IPS DF 4.7 (cell line): ENCODE results near the gene HPS3.

Experiments used
- DNase-seq: peaks from one replicate; pipeline ENCODE4 v3.0.0-alpha.2; 2013; ENCODE audit warnings: low spot score; ENCODE audit errors: extremely low read depth

Gene HPS3

DNA sequence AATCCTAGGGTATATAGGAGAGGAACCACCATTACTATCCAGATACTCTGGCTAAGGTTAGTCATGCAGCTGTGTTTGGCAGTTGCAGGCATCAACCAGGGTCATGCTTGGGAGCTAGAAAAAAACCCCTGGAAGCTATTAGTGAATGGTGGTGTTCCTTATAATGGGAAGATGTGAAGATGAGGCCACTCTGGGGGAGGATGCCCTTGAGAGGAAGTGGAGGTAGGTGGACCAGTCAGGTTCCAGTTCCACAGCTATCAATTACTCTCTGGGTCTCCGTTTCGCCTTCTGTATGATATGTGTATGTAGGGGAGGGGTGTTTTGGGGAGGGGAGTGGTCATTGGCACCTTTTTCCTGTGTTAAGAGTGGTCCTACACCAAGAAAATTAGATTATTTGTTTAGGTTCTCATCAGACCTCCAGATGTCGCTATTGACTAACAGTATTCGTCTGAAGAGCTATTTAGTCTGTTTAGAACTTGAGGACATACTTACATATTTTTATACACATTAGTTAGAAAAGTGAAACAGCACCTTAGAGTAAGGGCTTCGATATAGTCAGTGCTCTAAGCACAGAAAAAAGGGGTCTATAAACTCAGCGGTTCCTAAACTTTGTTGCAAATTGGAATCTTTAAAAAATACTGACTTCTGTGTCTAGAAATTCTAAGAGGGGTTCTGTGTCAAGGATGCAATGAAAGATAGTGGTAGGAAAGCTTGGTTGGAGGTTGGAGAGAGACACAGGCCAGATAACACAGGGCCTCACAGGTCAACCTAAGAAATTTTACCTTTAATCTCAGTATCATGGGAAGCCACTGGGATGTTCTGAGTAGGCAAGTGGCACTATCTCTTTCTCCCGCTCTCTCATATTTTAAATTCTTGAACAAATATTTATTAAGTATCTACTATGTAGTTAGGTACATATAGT lies 9.1 kb upstream of the HPS3 start:
- no peak for DNase-seq

DNA sequence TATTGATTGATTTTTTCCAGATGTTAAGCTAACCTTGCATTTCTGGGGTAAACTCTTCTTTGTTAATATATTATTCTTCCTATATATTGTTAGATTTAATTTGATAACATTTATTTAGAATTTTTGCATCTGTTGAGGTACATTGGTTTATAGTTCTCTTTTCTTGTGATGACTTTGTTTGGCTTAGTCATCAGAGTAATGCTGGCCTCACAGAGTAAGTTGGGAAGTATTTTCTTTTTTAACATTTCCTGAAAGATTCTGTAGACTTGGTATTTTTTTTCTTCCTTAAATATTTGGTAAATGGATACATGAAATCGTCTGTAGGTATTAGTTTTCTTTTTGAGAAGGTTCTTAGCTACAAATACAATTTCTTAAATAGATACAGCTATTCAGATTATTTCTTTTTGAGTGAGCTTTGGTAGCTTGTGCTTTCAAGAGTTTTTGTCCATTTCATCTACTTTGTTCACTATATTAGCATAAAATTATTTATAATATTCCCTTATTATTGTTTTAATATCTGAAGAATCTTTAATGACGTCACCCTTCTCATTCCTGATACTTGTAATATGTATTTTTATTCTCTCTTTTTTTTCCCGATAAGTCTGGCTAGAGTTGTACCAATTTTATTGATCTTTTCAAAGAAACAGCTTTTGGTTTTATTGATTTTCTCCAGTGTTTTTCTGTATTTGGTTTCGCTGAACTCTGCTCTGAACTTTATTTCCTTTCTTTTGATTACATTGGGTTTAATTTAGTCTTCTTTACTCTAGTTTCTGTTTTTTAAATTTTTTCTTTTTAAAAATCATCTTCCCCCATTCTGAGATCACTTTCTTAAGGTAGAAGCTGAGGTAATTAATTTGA lies 6.5 kb upstream of the HPS3 start:
- no peak for DNase-seq

DNA sequence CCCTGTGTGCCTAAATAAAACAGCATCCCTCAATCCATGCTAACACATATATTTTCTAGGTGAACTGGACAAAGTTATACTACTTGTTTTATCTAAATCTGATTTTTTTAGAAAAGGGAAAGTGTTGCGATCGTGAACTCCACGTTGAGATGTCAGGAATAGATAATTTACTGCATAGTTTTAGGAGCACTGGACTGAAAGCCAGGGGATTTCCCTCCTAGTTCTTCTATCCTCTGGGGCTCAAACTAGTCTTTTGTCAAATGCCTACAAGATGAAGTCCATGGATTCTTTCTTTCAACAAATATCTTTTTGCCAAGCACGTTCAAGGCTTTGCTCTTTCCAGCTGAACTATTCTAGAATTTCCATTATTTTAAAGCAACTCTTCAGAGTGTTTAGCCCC lies 617 bp upstream of the HPS3 start:
- DNase-seq: no peak

DNA sequence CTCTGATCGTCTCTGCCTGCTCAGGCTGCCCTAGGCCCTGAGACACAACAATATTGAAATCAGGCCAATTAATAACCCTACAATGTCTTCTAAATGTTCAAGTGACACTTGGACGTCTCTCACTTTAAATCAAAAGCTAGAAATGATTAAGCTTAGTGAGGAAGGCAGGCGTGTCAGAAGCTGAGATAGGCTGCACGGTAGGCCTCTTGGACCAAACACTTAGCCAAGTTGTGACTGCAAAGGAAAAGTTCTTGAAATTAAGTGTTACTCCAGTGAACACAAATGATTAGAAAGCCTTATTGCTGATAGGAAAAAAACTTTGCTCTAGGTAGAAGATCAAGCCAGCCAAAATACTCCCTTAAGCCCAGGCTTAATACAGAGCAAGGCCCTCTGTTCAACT lies 2.2 kb downstream of the HPS3 start:
- DNase-seq: no peak

DNA sequence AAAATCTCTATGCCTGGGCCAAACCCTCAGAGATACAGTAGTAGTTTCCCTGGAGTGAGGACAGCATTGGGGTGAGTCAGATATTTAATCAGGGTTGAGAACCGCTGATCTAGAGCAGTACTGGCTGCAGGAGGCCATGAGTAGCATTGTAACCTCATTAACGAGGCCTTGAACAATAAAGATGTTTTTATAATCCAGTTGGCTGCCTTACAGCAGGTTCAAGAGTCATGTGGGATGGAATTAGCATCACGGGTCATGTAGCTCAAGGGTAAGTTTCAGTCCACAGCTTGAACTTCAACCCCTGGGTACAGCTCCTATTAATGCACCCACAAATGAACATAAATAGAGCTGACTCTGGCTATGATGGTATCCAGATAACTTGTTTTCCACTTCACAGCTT lies 5.1 kb downstream of the HPS3 start:
- no peak for DNase-seq

DNA sequence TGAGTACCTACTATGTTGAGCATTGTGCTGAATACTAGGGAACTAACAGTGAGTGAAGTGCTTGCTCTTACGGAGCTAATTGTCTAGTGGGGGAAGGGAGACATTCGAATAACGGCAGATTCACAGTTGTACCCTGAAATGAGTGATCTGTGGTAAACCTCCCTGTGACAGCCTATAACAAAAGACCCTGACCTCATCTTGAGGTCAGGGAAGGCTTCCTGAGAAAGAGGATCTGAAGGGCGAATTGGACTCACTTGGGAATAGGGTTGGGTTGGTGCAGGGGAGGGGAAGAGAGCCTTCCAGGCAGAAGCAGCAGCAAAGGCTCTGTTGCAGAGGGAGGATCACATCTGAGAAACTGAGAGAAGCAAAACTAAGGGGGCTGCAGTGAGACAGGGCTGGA lies 13.2 kb downstream of the HPS3 start:
- no peak for DNase-seq

DNA sequence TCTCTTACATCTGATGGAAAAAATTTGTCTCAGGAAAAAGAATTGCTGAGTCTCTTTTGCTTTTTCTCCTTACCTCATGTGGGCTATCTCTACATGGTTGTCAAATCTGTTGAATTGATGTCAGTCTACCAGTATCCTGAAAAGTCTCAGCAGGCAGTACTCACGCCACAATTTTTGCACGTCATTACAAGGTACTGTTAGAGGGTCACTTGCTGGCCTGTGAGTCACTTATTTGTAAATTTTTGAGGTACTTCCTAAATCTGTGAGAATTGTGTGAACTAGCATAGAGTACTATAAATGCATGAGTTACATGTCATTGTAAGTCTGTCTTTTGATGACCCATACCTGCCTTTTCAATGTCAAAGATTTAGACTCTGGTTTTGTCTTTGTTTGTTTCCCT lies 15.9 kb downstream of the HPS3 start:
- no peak for DNase-seq

DNA sequence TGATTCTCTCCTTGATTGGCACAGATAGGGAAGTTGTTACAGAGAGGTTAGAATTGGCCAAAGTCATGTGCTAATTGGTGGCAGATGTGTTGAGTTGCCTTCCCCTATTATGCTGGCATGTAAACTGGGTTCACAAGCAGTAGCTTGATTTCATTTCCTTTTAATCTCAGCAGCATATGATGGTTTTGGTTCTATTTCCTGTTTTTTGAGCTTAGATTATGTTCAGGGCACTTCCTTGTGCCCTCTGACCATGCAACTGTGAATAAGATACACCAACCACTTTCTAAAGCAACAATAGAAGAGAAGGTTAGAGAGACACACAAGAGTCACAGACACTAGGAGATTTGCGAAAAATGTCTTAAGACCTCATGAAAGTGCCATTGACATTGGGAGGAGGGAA lies 16.5 kb downstream of the HPS3 start:
- DNase-seq: no peak

DNA sequence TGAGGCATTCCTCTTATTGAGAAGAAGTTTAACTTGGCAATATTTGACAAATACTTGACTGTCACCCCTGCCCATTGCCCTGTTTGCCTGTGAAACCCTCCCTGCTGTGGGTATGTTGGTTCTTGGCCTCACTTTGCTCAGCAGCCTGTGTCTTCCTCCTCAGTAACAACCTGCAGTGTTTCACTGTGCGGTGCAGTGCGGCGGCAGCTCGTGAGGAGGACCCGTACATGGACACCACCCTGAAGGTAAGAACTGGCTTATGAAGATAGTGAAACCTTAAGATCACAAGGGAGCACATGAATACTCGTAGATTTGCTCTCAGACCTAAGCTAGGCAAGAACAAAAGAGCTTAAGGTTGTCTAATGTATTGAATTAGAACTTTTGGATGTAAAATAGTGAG lies 21.0 kb downstream of the HPS3 start:
- DNase-seq: no peak

DNA sequence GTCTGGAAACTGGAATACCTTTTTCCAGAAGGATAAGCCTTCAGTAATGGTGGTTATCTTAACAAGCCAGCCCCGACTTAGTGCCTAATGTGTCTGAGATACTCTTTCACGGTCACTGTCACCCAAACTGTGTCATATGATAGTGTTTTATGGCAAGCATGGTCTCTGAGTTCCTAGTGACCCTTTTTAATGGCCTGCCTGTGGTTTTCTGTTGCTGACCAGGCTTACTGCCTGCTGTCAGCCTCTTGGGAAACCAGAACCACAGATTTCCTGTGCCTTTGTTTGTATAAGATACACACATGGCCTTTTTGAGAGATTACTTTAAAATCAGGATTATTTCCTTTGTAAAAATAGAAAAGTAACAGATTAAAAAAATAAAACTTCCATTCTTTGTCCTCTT lies 22.4 kb downstream of the HPS3 start:
- no peak for DNase-seq

DNA sequence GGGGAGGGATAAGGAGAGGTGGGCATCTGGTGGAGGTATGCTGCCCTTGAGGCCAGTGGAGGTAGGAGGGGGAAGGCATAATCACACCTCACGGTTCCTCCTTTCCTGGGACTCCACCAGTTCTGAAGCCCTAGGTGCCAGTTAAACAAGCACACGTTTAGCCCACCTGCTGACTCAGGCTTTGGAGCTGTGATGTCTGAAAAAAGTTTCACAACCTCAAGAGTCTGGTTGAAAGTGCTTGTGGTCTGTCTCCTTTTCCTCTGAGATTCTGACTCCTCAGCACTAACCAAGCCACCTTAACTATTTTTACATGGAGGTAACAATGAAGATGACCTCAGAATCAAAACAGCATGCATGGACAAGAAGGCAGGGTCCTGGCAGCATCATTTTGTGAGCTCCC lies 23.0 kb downstream of the HPS3 start:
- no peak for DNase-seq

DNA sequence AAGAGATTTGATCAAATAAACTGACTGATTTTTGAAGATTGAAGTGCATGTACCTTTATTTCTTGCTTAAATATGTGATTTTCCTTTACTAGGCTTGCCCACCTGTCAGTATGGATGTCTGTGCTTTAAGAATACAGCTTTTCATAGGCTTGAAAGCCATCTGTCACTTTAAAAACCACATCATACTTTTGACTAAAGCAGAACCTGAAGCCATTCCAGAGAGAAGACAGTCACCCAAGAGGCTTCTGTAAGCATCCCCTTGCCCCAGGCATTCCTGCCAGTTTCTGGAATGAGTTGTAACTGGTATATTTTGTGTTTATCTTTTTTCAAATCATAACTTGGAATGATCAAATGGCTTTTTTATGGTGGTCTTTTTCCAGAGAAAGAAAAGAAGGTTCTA lies 24.0 kb downstream of the HPS3 start:
- DNase-seq: no peak

DNA sequence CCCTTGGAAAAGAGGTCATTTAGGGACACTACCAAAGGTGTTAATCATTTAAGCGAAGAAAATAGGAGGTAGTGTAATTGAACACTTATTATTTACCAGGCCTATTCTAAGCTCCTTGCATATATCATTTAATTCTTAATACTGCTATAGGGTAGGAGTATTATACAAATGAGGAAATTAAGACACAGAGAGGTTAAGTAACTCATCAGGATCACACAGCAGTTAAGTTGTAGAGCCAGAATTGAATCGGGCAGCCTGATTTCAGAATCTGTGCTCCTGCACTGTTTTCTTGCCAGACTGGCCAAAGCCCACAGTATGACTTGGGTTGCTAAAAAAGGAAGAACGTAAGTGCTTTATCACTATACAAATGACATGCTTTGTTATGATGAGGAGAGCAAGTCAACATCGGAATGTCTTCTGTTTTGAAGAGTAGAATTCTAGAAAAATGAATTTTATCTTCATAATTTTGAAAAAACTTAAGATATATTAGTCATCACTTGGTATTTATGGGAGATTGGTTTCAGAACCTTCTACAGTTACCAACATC lies 31.4 kb downstream of the HPS3 start:
- DNase-seq: no peak

DNA sequence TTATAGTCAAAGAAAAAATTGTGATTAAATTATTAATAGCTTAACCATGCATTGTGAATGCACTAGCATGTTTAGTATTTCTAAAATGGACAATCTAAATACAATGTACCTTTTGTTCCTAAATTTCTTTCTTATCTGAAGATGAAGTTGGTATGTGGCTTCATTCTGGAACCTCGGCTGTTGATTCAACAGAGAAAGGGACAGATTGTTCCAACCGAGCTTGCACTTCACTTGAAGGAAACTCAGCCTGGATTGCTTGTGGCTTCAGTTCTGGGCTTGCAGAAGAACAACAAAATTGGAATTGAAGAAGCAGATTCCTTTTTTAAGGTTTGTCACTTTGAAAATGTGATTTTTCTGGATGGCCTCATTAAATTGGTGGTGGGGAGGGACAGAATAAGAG lies 32.6 kb downstream of the HPS3 start:
- no peak for DNase-seq

DNA sequence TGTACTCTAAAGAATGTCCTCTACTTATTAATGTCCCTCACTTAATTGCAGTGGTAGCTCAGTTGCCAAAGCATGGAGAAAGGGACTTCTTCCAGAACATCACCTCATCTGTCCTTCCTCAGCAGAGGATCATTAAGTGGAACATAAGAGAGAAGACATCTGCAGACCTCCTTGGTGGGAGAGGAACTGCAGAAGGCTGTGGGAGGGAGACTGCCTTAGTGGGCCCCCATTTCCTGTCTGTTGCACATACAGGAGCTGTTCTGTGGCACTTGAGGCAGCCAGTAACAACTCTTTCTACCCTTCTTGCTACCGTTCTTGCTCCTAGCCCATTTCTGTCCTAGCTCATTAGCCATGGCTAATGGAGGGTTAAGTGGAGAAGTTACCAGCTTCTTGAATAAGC lies 33.6 kb downstream of the HPS3 start:
- no peak for DNase-seq

DNA sequence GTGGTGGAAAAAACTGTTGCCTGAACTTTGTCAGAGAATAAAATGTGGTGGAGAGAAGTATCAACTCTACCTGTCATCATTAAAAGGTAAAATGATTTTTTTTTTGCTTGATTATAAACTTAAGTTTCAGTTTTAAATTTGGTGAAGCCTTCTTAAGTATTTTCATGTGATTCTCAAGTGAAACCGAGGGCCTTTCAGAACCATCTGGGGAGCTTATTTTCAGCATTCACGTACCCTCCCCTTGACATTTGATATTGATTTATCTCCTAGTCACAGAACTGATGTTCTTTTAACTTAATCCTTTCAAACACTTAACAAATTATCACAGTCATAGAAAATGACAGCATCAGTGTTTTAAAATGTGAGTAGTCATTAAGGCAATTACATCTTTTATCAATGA lies 38.5 kb downstream of the HPS3 start:
- DNase-seq: no peak

DNA sequence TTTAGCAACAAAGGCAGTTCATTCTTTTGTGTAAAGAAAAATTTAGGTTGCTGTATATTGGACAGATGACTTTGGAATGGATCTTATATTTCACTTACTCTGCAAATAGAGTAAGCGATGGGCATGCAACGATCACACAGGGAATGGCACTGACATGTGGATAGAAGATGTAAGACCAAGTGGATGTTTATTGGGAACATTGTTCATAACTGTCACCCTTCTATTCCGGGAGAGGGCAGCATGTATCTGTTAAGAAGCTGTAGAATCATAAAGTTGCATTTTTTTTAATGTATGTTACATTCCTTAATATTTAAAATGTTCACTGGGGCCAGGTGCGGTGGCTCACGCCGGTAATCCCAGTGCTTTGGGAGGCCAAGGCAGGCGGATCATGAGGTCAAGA lies 41.2 kb downstream of the HPS3 start:
- no peak for DNase-seq

DNA sequence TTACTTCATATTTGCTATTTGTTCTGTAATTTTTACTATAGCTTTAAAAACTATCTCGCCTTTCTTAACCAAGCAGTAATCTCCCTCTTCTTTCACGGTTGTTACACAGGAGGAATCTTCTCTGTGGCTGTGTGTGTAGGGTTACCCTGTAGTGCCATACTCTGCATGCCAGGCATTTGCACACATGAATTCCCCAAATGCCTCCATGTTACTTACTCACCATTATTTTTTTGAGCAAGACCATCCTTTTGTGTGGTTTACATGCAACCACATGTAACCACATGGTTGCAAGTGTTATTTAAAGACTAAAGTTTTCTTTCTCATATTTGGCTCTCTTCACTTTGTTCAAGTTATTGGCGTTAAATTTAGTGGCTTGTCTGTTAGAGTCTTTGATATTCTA lies 45.5 kb downstream of the HPS3 start:
- no peak for DNase-seq

DNA sequence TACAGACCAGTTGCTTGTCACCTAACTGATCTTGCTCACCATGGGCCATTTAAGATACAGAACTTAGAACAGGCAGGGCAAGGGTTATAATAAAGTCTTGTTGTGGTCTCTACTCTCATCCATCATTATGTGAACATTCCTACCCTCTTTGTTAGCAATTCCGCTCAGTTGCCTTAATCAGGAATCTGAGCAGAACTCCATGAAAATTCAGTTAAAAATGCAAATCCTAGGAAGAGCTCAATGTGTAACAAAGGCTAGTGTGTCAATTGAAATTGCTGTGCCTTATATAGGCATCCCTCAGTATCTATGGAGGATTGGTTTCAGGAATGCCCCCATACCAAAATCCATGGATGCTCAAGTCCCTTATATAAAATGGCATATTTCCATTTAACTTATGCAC lies 47.7 kb downstream of the HPS3 start:
- no peak for DNase-seq

DNA sequence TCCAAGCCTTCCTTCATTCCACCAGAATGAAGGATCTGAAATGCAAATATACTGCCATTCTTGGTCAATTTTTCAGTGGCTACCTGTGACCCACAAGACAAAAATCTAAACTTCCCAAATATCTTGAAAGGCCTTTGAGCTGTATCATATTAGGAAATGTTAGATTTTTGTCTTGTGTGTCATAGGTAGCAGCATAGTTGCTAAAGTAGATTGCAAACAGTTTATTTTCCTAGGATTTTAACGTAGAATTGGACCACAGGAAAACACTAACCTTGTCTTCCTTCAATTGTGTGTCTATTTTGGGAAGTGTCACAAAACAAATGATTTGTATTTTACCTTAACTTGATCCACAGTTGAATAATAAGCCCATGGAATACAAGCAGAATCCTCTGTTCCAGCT lies 49.8 kb downstream of the HPS3 start:
- DNase-seq: no peak

DNA sequence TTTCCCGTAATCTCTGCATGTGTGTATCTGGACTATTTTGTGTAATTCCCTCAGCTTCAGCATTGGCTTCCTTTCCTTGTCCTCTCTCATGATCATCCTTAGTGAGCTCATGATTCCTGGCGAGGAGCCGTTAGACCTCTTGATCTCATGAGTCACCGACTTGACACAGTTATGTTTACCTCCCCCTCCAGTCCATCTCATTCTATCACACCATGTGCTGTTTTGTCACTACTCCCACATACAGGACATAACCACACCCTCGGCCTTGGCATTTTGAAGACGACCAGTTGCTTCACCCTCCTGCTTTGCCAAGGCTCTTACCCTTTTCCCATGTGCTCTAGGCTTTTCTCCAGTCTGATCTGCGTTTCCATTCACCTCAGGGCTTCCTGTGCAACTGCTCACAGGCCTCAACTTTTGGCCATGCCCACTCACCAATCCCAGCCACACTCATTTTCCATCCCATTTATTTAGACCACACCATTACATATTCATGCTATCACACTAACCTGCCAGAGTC lies 50.7 kb downstream of the HPS3 start:
- DNase-seq: no peak

DNA sequence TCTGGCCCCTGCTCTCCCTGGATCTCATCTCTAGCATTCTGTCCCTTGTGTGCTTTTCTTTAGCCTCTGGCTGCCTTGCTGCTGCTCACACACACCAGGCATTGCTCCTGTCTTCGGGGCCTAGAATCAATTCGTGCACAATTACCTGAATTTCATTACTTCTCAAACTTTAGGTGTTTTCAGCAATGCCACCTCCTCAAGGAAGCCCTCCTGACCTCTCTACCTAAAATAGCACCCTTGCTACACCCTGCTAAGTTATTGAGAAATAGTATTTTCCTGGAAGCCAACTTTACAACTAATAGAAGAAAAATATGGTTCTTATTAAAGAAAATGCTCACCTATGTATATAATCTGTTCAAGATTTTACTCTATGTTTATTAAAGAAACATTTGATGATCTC lies 51.7 kb downstream of the HPS3 start:
- no peak for DNase-seq
